ENCODE measurements around the gene DOCK11.
"Not testable (repeated sequence)": the region's sequence is repeated elsewhere in the genome, so short reads cannot be mapped to it uniquely, and the experiment has no call there.

Gene DOCK11

GRCh38 chrX:118570209-118570608 is 74.6 kb downstream of the DOCK11 start:
- DNase-seq (ENCODE audit: low read depth), result no peak

GRCh38 chrX:118571836-118572235 is 76.2 kb downstream of the DOCK11 start:
- DNase-seq (ENCODE audit: low read depth), result no peak

GRCh38 chrX:118574666-118575065 is 79.1 kb downstream of the DOCK11 start:
- DNase-seq (ENCODE audit: low read depth), result no peak

- no peak for DNase-seq (ENCODE audit: low read depth)
Measured at GRCh38 chrX:118577041-118577440, 81.4 kb downstream of the DOCK11 start.

- no peak for DNase-seq (ENCODE audit: low read depth)
Measured at GRCh38 chrX:118579417-118579816, 83.8 kb downstream of the DOCK11 start.

GRCh38 chrX:118582926-118583325 is 87.3 kb downstream of the DOCK11 start:
- not testable (repeated sequence) for DNase-seq (ENCODE audit: low read depth)

- no peak for DNase-seq (ENCODE audit: low read depth)
Measured at GRCh38 chrX:118583781-118584180, 88.2 kb downstream of the DOCK11 start.

GRCh38 chrX:118585296-118585695 is 89.7 kb downstream of the DOCK11 start:
- no peak for DNase-seq (ENCODE audit: low read depth)

GRCh38 chrX:118586206-118586605 is 90.6 kb downstream of the DOCK11 start:
- DNase-seq (ENCODE audit: low read depth), result not testable (repeated sequence)

GRCh38 chrX:118588715-118589114 is 93.1 kb downstream of the DOCK11 start:
- no peak for DNase-seq (ENCODE audit: low read depth)

- DNase-seq (ENCODE audit: low read depth), result no peak
Measured at GRCh38 chrX:118589227-118589626, 93.6 kb downstream of the DOCK11 start.

- DNase-seq (ENCODE audit: low read depth), result no peak
Measured at GRCh38 chrX:118593407-118593806, 97.8 kb downstream of the DOCK11 start.

- peak; percentile 4 for DNase-seq (ENCODE audit: low read depth)
Measured at GRCh38 chrX:118594697-118595420, 99.2 kb downstream of the DOCK11 start.

- no peak for DNase-seq (ENCODE audit: low read depth)
Measured at GRCh38 chrX:118595501-118596042, 100.0 kb downstream of the DOCK11 start.

GRCh38 chrX:118596390-118596789 is 100.8 kb downstream of the DOCK11 start:
- DNase-seq (ENCODE audit: low read depth), result no peak

- peak; percentile 8 for DNase-seq (ENCODE audit: low read depth)
Measured at GRCh38 chrX:118603981-118604380, 108.4 kb downstream of the DOCK11 start.

- no peak for DNase-seq (ENCODE audit: low read depth)
Measured at GRCh38 chrX:118612290-118612689, 116.7 kb downstream of the DOCK11 start.

- DNase-seq (ENCODE audit: low read depth), result no peak
Measured at GRCh38 chrX:118614150-118614549, 118.5 kb downstream of the DOCK11 start.

GRCh38 chrX:118615141-118615540 is 119.5 kb downstream of the DOCK11 start:
- no peak for DNase-seq (ENCODE audit: low read depth)

GRCh38 chrX:118621081-118621759 is 125.6 kb downstream of the DOCK11 start:
- no peak for DNase-seq (ENCODE audit: low read depth)

GRCh38 chrX:118623062-118623461 is 127.4 kb downstream of the DOCK11 start:
- DNase-seq (ENCODE audit: low read depth), result no peak

GRCh38 chrX:118626346-118626745 is 130.7 kb downstream of the DOCK11 start:
- DNase-seq (ENCODE audit: low read depth), result no peak

- DNase-seq (ENCODE audit: low read depth), result no peak
Measured at GRCh38 chrX:118627084-118627758, 131.6 kb downstream of the DOCK11 start.
